NB4 (cell line): ENCODE measurements around the gene LILRA1.
"Not testable (repeated sequence)": the region's sequence is repeated elsewhere in the genome, so short reads cannot be mapped to it uniquely, and the experiment has no call there.

Experiments used
- DNase-seq: peaks from one replicate; pipeline ENCODE4 v3.0.0; 2010; ENCODE audit warnings: low read depth
- H3K4me3 ChIP-seq: one replicate; pipeline ENCODE4 v1.5.1; 2011; ENCODE audit warnings: mild to moderate bottlenecking, low read depth, low read length, moderate library complexity
- MYC ChIP-seq: IDR thresholded peaks from 2 replicates; pipeline ENCODE4 v1.6.1; 2011; ENCODE audit warnings: low read depth, low read length
- POLR2A ChIP-seq: IDR thresholded peaks from 2 replicates; pipeline ENCODE4 v1.6.1; 2011; ENCODE audit warnings: mild to moderate bottlenecking; ENCODE audit not compliant: insufficient read length; ENCODE audit errors: extremely low read depth
- TF ChIP-seq, protein P1 (sequence below): IDR thresholded peaks from one replicate; pipeline ENCODE4 v1.5.1; 2012; ENCODE audit warnings: low read depth, low read length
- TF ChIP-seq, protein P2 (sequence below): IDR thresholded peaks from 2 replicates; pipeline ENCODE4 v1.6.1; 2011; ENCODE audit warnings: low read depth, low read length

The LILRA1 gene

DNA sequence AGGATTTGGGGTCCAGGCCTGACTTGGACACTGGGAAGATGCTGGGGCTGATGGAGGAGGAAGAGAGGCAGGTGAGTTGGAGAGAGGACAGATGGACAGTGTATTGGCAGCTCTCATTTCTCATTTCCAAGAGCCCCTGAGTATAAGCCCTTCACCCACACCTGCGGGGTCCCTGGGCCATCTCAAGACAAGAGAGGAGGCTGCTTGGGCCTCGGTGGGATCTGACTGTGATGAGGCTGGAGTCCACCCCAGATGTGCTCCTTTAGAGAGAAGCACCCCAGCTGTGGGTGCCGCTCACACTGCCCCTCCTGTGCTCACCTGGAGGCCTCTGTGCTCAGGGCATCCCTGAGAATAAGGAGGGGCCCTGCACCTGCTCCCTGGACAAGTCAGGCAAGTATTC lies 16.1 kb upstream of the LILRA1 start:
- no peak for DNase-seq
- TF ChIP-seq, protein P1, sequence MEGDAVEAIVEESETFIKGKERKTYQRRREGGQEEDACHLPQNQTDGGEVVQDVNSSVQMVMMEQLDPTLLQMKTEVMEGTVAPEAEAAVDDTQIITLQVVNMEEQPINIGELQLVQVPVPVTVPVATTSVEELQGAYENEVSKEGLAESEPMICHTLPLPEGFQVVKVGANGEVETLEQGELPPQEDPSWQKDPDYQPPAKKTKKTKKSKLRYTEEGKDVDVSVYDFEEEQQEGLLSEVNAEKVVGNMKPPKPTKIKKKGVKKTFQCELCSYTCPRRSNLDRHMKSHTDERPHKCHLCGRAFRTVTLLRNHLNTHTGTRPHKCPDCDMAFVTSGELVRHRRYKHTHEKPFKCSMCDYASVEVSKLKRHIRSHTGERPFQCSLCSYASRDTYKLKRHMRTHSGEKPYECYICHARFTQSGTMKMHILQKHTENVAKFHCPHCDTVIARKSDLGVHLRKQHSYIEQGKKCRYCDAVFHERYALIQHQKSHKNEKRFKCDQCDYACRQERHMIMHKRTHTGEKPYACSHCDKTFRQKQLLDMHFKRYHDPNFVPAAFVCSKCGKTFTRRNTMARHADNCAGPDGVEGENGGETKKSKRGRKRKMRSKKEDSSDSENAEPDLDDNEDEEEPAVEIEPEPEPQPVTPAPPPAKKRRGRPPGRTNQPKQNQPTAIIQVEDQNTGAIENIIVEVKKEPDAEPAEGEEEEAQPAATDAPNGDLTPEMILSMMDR, result no peak
- TF ChIP-seq, protein P2, sequence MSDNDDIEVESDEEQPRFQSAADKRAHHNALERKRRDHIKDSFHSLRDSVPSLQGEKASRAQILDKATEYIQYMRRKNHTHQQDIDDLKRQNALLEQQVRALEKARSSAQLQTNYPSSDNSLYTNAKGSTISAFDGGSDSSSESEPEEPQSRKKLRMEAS, result no peak
- TF ChIP-seq MYC (no peak), POLR2A (no peak)

DNA sequence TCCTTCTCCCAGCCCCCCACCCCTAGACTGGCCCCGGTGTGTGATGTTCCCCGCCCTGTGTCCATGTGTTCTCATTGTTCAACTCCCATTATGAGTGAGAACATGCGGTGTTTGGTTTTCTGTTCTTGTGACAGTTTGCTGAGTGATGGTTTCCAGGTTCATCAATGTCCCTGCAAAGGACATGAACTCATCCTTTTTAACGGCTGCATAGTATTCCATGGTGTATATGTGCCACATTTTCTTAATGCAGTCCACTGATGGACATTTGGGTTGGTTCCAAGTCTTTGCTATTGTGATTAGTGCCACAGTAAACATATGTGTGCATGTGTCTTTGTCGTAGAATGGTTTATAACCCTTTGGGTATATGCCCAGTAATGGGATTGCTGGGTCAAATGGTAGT lies 15.2 kb upstream of the LILRA1 start:
- not testable (repeated sequence) for DNase-seq, H3K4me3 ChIP-seq

More for the DNA sequence above, 16.1 kb upstream of the LILRA1 start:
- no peak overlapping the region for H3K4me3 ChIP-seq

DNA sequence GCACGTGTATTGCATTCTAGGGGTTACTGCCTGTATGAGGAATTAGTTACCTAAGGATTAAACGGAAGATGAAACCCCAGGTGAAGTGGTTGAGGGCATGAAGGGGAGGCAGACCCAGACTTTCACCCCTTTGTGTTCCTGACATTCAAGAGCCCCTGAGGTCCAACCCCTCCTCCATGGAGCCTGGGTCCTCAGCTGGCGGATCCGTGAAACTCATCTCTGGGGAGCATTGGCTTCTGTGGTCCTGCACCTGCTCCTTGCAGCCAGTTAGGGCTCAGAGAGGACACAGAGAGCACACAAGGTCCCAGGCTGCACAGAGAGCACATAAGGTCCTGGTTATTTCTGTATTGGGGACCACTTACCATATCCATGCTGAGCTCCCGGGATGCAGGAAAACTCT lies 7.0 kb upstream of the LILRA1 start:
- TF ChIP-seq, protein P1, result no peak
- TF ChIP-seq POLR2A (no peak), MYC (no peak)
- TF ChIP-seq, protein P2, result no peak
- no peak overlapping the region for H3K4me3 ChIP-seq
- DNase-seq, result no peak

DNA sequence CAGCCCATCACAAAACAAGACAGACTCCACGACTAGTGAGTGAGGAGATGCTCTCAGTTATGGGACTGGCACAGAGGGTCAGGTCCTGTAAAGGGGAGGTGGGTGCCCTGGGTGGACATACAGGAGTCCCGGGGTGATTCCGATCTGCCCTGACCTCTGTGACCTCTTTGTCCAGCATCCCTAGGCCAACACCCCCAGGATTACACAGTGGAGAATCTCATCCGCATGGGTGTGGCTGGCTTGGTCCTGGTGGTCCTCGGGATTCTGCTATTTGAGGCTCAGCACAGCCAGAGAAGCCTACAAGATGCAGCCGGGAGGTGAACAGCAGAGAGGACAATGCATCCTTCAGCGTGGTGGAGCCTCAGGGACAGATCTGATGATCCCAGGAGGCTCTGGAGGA lies 6.4 kb upstream of the LILRA1 start:
- TF ChIP-seq, protein P1, result no peak
- no peak for TF ChIP-seq POLR2A
- no peak for TF ChIP-seq MYC
- TF ChIP-seq, protein P2, result no peak
- DNase-seq, result no peak
- H3K4me3 ChIP-seq, result no peak overlapping the region

DNA sequence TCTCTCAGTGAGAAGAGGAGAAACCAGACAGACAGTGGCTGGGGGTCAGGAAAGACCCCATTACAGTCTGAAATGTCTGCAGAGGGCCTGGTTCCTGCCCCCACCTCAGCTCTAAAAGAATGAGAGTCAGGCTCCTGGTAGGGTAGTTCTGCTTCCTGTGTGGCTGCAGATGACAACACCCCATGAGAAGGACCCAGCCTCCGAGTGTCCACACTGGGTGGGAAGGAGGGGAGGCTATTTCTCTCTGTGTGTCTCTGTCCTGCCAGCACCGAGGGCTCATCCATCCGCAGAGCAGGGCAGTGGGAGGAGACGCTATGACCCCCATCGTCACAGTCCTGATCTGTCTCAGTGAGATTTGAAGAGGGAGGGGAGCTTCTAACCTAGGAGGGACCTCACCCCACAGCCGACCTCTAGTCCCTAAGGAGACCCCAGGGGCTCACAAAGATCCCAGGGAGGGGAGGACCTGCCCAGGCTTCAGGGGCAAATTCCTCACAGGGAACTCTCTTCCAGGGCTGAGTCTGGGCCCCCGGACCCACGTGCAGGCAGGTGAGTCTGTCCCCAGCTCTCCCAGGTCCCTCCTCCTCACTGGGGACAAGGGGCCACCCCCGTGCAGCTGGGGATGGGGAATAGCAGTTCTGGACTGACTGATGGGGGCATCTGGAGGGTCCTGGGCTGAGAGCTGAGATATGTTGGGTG lies 647 bp downstream of the LILRA1 start:
- H3K4me3 ChIP-seq, result peak overlapping the region; percentile 28
- peak; percentile 43 for DNase-seq

DNA sequence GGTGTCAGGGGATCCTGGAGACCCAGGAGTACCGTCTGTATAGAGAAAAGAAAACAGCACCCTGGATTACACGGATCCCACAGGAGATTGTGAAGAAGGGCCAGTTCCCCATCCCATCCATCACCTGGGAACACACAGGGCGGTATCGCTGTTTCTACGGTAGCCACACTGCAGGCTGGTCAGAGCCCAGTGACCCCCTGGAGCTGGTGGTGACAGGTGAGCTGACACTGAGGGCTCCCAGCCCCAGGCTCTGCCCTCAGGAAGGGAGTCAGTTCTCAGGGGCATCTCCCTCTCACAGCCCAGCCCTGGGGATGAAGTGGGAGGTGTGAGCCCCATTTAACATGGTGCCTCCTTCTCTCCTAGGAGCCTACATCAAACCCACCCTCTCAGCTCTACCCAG lies 1.3 kb downstream of the LILRA1 start:
- TF ChIP-seq POLR2A (no peak), MYC (no peak)
- TF ChIP-seq, protein P1, result no peak
- TF ChIP-seq, protein P2, result no peak
- H3K4me3 ChIP-seq, result no peak overlapping the region
- DNase-seq, result no peak

DNA sequence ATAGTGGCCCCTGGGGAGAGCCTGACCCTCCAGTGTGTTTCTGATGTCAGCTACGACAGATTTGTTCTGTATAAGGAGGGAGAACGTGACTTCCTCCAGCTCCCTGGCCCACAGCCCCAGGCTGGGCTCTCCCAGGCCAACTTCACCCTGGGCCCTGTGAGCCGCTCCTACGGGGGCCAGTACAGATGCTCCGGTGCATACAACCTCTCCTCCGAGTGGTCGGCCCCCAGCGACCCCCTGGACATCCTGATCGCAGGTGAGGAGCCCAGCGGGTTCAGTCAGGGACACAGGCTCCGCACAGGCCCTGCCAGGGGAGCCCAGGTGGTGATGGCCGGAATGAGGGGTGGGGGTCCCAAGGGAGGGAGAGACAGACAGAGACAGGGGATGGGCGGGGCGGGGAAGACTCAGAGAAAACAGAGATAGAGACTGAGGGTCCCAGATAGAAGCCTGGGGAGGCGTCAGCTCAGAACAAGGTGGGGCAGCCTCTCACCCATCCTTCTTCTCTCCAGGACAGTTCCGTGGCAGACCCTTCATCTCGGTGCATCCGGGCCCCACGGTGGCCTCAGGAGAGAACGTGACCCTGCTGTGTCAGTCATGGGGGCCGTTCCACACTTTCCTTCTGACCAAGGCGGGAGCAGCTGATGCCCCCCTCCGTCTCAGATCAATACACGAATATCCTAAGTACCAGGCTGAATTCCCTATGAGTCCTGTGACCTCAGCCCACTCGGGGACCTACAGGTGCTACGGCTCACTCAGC lies 2.4 kb downstream of the LILRA1 start:
- not testable (repeated sequence) for DNase-seq, H3K4me3 ChIP-seq
